OCI-LY7 (cell line): Measurements from ENCODE around the gene OPCML.

Experiments used
- EZH2phosphoT487 ChIP-seq: fragments of 200-600 bp; sonication (generic); IDR thresholded peaks from 2 replicates; pipeline ENCODE4 v1.6.1; 2018; ENCODE audit warnings: low read depth, borderline replicate concordance, mild to moderate bottlenecking, mixed run types, antibody characterized with exemption, low read length, moderate library complexity, mixed read lengths
- TF ChIP-seq, protein P1 (sequence below): fragments of 200-600 bp; sonication (generic); conservative IDR thresholded peaks from 2 replicates; pipeline ENCODE4 v1.5.1; 2014; ENCODE audit warnings: mild to moderate bottlenecking, antibody characterized with exemption, low read length, moderate library complexity, mixed read lengths

- TF ChIP-seq, protein P1, sequence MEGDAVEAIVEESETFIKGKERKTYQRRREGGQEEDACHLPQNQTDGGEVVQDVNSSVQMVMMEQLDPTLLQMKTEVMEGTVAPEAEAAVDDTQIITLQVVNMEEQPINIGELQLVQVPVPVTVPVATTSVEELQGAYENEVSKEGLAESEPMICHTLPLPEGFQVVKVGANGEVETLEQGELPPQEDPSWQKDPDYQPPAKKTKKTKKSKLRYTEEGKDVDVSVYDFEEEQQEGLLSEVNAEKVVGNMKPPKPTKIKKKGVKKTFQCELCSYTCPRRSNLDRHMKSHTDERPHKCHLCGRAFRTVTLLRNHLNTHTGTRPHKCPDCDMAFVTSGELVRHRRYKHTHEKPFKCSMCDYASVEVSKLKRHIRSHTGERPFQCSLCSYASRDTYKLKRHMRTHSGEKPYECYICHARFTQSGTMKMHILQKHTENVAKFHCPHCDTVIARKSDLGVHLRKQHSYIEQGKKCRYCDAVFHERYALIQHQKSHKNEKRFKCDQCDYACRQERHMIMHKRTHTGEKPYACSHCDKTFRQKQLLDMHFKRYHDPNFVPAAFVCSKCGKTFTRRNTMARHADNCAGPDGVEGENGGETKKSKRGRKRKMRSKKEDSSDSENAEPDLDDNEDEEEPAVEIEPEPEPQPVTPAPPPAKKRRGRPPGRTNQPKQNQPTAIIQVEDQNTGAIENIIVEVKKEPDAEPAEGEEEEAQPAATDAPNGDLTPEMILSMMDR: no peak
- TF ChIP-seq EZH2phosphoT487: no peak
Measured at GRCh38 chr11:133023232-133023631, 509.1 kb downstream of the OPCML start.
